KG1 (cell line): ENCODE measurements around the gene SNRPN.
"Not testable (repeated sequence)": the region's sequence is repeated elsewhere in the genome, so short reads cannot be mapped to it uniquely, and the experiment has no call there.

Experiments
- DNase-seq: peaks from one replicate; lab custom pipeline; 2025; lab: John Stamatoyannopoulos, UW

Gene SNRPN

DNA sequence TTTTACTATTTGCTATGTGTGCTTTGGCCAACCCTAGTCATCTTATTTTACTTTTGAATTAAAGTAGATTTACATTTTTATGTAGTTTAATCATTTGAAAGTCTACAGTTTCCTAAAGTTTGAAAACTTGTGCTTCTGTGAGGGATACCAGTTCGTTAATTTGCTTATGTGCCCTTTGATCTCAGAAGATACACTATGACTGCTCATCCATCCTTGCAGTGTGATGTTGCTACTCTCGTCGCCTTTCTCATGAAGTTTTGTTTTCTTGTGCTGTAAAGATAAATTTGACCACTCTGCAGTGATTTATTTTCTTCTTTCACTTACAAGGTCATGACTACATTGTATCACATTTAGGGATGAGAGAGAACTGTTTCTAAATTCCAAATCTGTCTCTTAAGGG, 16.3 kb downstream of the SNRPN start:
- DNase-seq, result no peak

DNA sequence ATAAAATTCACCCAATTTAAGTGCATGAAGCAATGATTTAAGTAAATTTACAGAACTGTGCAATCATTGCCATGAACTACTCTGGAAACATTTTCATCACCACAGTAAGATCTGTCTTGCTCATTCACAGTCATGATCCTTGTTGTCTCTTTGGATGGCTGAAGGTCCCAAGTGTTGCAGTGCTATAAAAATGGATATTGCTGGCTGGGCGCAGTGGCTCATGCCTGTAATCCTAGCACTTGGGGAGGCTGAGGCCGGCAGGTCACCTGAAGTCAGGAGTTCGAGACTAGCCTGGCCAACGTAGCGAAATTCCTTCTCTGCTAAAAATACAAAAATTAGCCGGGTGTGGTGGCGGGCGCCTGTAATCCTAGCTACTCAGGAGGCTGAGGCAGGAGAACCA, 17.0 kb downstream of the SNRPN start:
- DNase-seq, result no peak

DNA sequence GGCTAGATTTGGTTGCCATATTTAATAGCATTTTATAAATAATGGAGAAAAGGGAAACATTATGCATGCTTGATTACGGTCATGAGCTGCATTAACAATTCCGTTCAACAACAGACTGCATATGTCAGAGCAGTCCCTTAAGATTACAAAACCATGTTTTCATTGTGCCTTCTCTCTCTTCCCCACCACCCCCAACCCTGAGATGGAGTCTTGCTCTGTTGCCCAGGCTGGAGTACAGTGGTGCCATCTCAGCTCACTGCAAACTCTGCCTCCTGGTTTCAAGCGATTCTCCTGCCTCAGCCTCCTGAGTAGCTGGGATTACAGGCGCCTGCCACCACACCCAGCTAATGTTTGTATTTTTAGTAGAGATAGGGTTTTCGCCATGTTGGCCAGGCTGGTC, 17.9 kb downstream of the SNRPN start:
- DNase-seq, result not testable (repeated sequence)

DNA sequence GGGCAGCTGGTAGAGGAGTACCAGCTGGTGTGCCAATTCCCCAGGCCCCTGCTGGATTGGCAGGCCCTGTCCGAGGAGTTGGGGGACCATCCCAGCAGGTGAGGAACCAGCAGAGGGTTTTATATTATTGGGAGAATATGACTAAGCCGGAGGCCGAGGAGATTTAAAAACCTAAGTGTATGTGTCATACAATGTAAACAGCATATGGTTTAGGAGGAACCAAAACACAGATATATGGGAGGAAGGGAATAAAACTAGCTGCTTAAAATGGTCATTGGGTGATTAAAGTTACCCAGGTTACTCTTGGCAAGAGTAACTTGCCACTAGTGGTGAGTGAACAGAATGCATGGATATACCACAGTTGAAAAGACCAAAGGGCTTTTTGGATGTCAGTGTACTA, 22.1 kb downstream of the SNRPN start:
- no peak for DNase-seq

DNA sequence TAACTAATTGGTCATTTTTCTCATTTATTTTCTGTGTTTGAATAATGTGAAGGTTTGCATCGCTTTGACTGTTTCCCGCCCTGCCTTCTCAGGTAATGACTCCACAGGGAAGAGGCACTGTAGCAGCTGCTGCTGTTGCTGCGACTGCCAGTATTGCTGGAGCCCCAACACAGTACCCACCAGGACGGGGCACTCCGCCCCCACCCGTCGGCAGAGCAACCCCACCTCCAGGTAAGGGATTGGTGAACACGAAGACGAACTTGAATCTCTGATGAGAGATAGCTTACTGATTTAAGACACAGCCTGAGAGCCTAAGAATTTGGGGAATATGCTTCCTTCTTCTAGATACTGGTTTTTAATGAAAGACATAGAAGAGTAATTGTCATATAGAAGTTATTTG, 22.9 kb downstream of the SNRPN start:
- no peak for DNase-seq

DNA sequence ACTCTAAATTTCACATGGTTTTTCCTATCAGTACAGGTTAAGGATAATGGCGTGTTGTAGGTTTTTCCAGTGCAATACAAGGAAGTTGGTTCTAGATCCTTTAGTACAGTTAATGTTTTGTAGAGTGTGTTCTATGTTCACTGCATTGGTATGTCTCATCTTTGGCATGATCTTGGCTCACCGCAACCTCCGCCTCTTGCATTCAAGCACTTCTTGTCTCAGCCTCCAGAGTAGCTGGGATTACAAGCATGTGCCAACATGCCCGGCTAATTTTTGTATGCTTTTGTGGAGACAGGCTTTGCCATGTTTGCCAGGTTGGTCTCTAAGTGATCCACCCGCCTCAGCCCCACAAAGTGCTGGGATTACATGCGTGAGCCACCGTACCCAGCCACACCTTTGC, 30.4 kb downstream of the SNRPN start:
- DNase-seq, result no peak

DNA sequence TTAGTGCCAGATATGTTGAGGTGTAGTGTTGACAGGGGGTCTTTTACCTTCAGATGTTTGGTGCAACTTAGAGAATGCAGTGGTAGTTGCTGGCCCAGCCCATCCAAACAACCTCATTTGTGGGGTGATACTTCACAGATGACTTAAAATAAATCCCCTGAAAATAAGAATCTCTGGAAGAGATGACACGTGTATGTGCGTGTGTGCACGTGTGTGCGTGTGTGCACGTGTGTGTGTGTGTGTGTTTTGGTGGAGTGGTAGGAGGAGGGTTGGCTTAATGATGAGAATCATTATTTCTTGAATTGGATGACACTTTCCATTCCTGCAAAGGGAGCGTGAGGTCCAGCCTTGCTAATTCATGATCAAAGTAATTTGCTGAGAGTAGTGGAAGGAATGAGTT, 31.9 kb downstream of the SNRPN start:
- DNase-seq, result no peak

DNA sequence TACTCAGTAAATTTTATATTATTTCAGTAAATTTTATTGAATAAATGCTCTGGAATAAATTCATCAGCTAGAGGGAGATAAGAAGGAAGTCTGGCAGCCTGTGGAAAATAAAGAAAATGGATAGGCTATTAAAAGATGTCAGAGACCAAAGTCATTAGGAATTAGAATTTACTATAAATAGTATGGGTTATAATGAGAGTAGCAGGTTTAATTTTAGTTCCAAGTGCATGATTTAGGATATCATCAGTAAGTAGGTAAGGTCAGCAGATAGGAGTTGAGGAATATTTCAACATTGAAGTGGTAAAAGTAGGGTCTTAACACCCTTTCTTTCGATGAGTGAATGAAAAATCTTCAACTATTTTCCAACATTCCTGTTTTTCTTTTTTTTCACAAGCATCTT, 64.6 kb downstream of the SNRPN start:
- no peak for DNase-seq

DNA sequence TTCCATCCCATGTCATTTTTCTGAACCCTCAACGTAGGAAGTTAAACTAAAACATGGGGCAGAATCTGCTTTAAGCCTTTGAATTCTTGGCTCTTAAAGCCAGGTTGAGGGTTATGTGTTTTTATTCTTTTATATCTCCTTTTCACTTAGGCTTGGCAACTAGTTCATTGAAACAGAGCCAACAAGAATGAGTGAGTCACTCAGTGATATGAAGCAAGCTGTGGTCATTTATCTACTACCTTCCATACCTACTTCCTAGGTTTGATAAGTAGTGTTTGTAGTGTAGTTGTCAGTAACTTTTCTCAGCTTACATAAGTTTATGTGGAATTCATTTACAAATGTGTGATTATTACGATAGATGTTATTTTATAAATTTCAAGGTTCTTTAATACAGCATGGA, 67.4 kb downstream of the SNRPN start:
- DNase-seq, result no peak
